Activated B cell treated with CpG ODN at 0.5 μM for 24 hours (primary cell): Measurements from ENCODE around the gene ZSWIM3. TPM values are rescaled to one million over a fixed set of nuclear protein-coding genes. Genes with fewer than 3 reads are reported as not detected.

ENCODE experiments used
- ATAC-seq: fragments of 200-7000 bp; cut with Tn5 transposase; one replicate; pipeline ENCODE4 v1.10.0; 2021; ENCODE audit warnings: low read depth, mild to moderate bottlenecking, moderate library complexity
- CTCF ChIA-PET: fragments of 350-600 bp; sonication (Branson Sonifier 250); formaldehyde crosslinking; loops from one replicate; lab custom pipeline; 2021; ENCODE audit warnings: antibody characterized with exemption; lab: Charles Lee
- POLR2A ChIA-PET: fragments of 350-600 bp; sonication (Branson Sonifier 250); formaldehyde crosslinking; loops from one replicate; lab custom pipeline; 2021; ENCODE audit warnings: antibody characterized with exemption; lab: Charles Lee
- DNase-seq: peaks from one replicate; pipeline ENCODE4 v3.0.0; 2022
- H3K27ac Mint-ChIP-seq: one replicate; pipeline ENCODE4 v1.8.0; 2020; ENCODE audit warnings: mixed read lengths
- H3K27me3 Mint-ChIP-seq: one replicate; pipeline ENCODE4 v1.8.0; 2021; ENCODE audit warnings: mixed read lengths
- H3K36me3 Mint-ChIP-seq: one replicate; pipeline ENCODE4 v1.8.0; 2021; ENCODE audit warnings: low read depth, mixed read lengths
- H3K4me1 Mint-ChIP-seq: one replicate; pipeline ENCODE4 v1.8.0; 2021; ENCODE audit warnings: mixed read lengths
- H3K4me3 Mint-ChIP-seq: one replicate; pipeline ENCODE4 v1.8.0; 2020; ENCODE audit warnings: mild to moderate bottlenecking, mixed read lengths
- H3K9me3 Mint-ChIP-seq: one replicate; pipeline ENCODE4 v1.8.0; 2020; ENCODE audit warnings: mixed read lengths
- CTCF ChIP-seq: fragments of 200-600 bp; IDR thresholded peaks from one replicate; pipeline ENCODE4 v1.8.0; 2022; ENCODE audit warnings: antibody characterized with exemption, mild to moderate bottlenecking
- intact Hi-C: fragments of 100-400 bp; cut with micrococcal nuclease; formaldehyde crosslinking; loops from one replicate; pipeline ENCODE4 v1.15.1; 2024
- total RNA-seq: library from RNA; stranded (reverse); gene quantifications from 2 replicates; pipeline ENCODE4 v1.2.3, GENCODE V29; 2022

Gene ZSWIM3
- total RNA-seq, 1 donor from 2014 or later, result 6.4 TPM

GRCh38 chr20:45818239-45818638 lies 39.2 kb upstream of the ZSWIM3 start:
- Mint-ChIP-seq H3K27me3 (peaks cover 11% of the 10 kb centered on the region), H3K4me3 (no peak overlapping the region), H3K27ac (no peak overlapping the region), H3K9me3 (no peaks in the 10 kb centered on the region), H3K36me3 (no peaks in the 10 kb centered on the region), H3K4me1 (peaks cover 16% of the 10 kb centered on the region)
- intact Hi-C loops, result no loop called here
- ATAC-seq (no peak), DNase-seq (no peak)
- ChIA-PET POLR2A (no interaction called here), CTCF (no interaction called here)
- TF ChIP-seq CTCF, result no peak

- Mint-ChIP-seq H3K4me1 (peaks cover 24% of the 10 kb centered on the region), H3K27me3 (peaks cover 18% of the 10 kb centered on the region), H3K27ac (no peak overlapping the region), H3K9me3 (no peaks in the 10 kb centered on the region), H3K36me3 (no peaks in the 10 kb centered on the region), H3K4me3 (no peak overlapping the region)
- intact Hi-C loops, result no loop called here
- ATAC-seq (no peak), DNase-seq (no peak)
- CTCF ChIA-PET, result no interaction called here
- TF ChIP-seq CTCF, result no peak
- POLR2A ChIA-PET, result interaction anchor here (0.6 to 0.7 kb wide), 4 partner anchors 18 to 143 kb away, joined by 3 to 7 read pairs (median 5); no protein-coding TSS in a partner anchor
Observed at GRCh38 chr20:45819466-45819865, 37.9 kb upstream of the ZSWIM3 start.

GRCh38 chr20:45821947-45822346 lies 35.5 kb upstream of the ZSWIM3 start:
- Mint-ChIP-seq H3K36me3 (no peaks in the 10 kb centered on the region), H3K27ac (no peak overlapping the region), H3K27me3 (peaks cover 18% of the 10 kb centered on the region), H3K4me1 (peaks cover 26% of the 10 kb centered on the region), H3K4me3 (no peak overlapping the region), H3K9me3 (no peaks in the 10 kb centered on the region)
- no peak for ATAC-seq
- intact Hi-C loops, result loop anchor here (5.0 kb wide), 1 partner anchor 190 kb away; no protein-coding TSS in a partner anchor
- ChIA-PET CTCF (no interaction called here), POLR2A (interaction anchor here (0.6 kb wide), 1 partner anchor 8 kb away, joined by 4 read pairs; no protein-coding TSS in a partner anchor)
- no peak for TF ChIP-seq CTCF
- no peak for DNase-seq

GRCh38 chr20:45822857-45823256 lies 34.6 kb upstream of the ZSWIM3 start:
- DNase-seq (no peak), ATAC-seq (no peak)
- H3K9me3 Mint-ChIP-seq, result no peaks in the 10 kb centered on the region
- POLR2A ChIA-PET, result interaction anchor here (0.8 kb wide), 1 partner anchor 68 kb away, joined by 3 read pairs; the partner anchor contains the start of genes CTSA and NEURL2
- TF ChIP-seq CTCF, result no peak
- H3K27me3 Mint-ChIP-seq, result peaks cover 18% of the 10 kb centered on the region
- H3K4me1 Mint-ChIP-seq, result peaks cover 26% of the 10 kb centered on the region
- H3K4me3 Mint-ChIP-seq, result no peak overlapping the region
- H3K36me3 Mint-ChIP-seq, result no peaks in the 10 kb centered on the region
- intact Hi-C loops, result loop anchor here (5.0 kb wide), 1 partner anchor 189 kb away; no protein-coding TSS in a partner anchor
- H3K27ac Mint-ChIP-seq, result no peak overlapping the region
- CTCF ChIA-PET, result interaction anchor here (0.8 to 1.1 kb wide), 2 partner anchors 140 to 147 kb away, joined by 3 read pairs; no protein-coding TSS in a partner anchor

- ChIA-PET POLR2A (interaction anchor here (0.6 to 1.4 kb wide), 5 partner anchors 31 to 145 kb away, joined by 3 to 9 read pairs (median 3); partner anchors contain the start of genes ACOT8, PCIF1 and ZSWIM3), CTCF (interaction anchor here (0.8 to 2.3 kb wide), 9 partner anchors 15 to 163 kb away, joined by 3 to 11 read pairs (median 3); partner anchors contain the start of gene ZSWIM1)
- Mint-ChIP-seq H3K27ac (peak overlapping the region; percentile 60), H3K9me3 (no peaks in the 10 kb centered on the region), H3K36me3 (no peaks in the 10 kb centered on the region), H3K27me3 (peaks cover 18% of the 10 kb centered on the region), H3K4me3 (peak overlapping the region; percentile 82), H3K4me1 (peaks cover 26% of the 10 kb centered on the region)
- DNase-seq (peak; percentile 48), ATAC-seq (peak; percentile 85)
- intact Hi-C loops, result loop anchor here (1.0 to 5.0 kb wide), 2 partner anchors 139 to 188 kb away; no protein-coding TSS in a partner anchor
- no peak for TF ChIP-seq CTCF
Observed at GRCh38 chr20:45823949-45824835, 33.2 kb upstream of the ZSWIM3 start.
